K562 (cell line): ENCODE results near the gene ISLR2.

Experiments used
- NONO ChIP-seq, 2 experiments: fragments of 200-400 bp in 1 of 2; fragments of 450-650 bp in 1 of 2; formaldehyde crosslinking in 1 of 2; IDR thresholded peaks; 2 replicates each; pipeline ENCODE4 v1.6.1; 2017; ENCODE audit warnings: low read depth in 2 of 2, mild to moderate bottlenecking in 2 of 2, moderate library complexity in 2 of 2, low read length in 1 of 2
- NR2C2 ChIP-seq, 2 experiments: fragments of 200-800 bp in 1 of 2; sonication (Bioruptor generic) in 1 of 2; sonication (generic) in 1 of 2; formaldehyde crosslinking in 1 of 2; IDR thresholded peaks; 2 replicates each; pipeline versions ENCODE4 v1.6.1 to v1.8.0; 2016 to 2022; ENCODE audit warnings: mild to moderate bottlenecking in 1 of 2, missing compliant biosample characterization in 1 of 2, missing genetic modification characterization in 1 of 2, missing genetic modification reagents in 1 of 2

GRCh38 chr15:74172701-74173379 is 42.5 kb downstream of the ISLR2 start:
- TF ChIP-seq NONO (IDR thresholded peaks at IDR 0.05; ENCODE audit: low read depth in 2 of 2, low read length in 1 of 2) = no peak
- TF ChIP-seq NR2C2 (CRISPR knock-in tag; IDR thresholded peaks at IDR 0.05) = no peak
- no peak for TF ChIP-seq NR2C2 (tag; IDR thresholded peaks at IDR 0.05)
